ENCODE data around the gene A1BG.
"Not testable (repeated sequence)": the region's sequence is repeated elsewhere in the genome, so short reads cannot be mapped to it uniquely, and the experiment has no call there.

The A1BG gene

DNA sequence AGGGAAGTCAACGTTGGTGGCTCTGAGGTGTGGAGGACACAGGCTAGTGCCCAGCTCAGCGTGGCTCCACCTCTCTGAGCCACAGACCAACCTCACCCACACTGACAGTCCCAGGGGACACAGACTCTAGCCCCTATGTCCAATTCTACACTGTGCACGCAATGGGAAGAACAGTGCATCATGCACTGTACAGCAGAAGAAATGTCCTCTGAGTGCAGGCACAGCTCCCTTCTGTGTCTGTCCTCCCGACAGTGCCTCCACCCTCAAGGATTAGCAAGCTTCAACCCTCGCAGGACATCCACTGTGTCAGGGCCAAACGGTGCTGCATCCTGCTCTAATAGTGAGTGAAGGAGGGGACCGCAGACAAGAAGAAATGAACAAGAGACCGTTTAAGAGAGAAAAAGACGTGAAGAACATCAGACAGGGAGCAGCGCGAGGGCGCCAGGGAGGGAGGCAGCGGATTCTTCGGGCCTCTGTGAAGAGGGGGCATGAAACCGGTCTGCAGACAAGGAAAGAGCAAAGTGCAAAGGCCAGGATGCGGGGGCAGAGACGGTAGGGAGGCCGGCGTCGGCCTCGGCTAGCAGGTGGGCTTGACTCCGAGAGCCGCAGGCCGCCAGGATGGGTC, 26.9 kb upstream of the A1BG start:
- ATAC-seq (ENCODE audit: low read depth) (no peak), DNase-seq (ENCODE audit: low spot score in 2 of 2) (no peak)
- Mint-ChIP-seq H3K4me3 (peak overlapping the region; percentile 87), H3K36me3 (no peaks in the 10 kb centered on the region), H3K27me3 (no peaks in the 10 kb centered on the region), H3K4me1 (peaks cover 21% of the 10 kb centered on the region), H3K9me3 (no peaks in the 10 kb centered on the region), H3K27ac (peak overlapping the region; percentile 92)

GRCh38 chr19:58379246-58379645, 26.0 kb upstream of the A1BG start:
- H3K4me1 Mint-ChIP-seq, result peaks cover 21% of the 10 kb centered on the region
- H3K27ac Mint-ChIP-seq, result peak overlapping the region; percentile 92

GRCh38 chr19:58376724-58377123, 23.4 kb upstream of the A1BG start:
- H3K4me3 Mint-ChIP-seq; H3K36me3 Mint-ChIP-seq; ATAC-seq (ENCODE audit: low read depth); H3K9me3 Mint-ChIP-seq; H3K27me3 Mint-ChIP-seq; H3K27ac Mint-ChIP-seq; DNase-seq (ENCODE audit: low spot score in 2 of 2): not testable (repeated sequence)
- peaks cover 17% of the 10 kb centered on the region for H3K4me1 Mint-ChIP-seq

More at GRCh38 chr19:58379246-58379645, 26.0 kb upstream of the A1BG start:
- ATAC-seq (ENCODE audit: low read depth) (no peak), DNase-seq (ENCODE audit: low spot score in 2 of 2) (no peak)
- Mint-ChIP-seq H3K27me3 (no peaks in the 10 kb centered on the region), H3K4me3 (peak overlapping the region; percentile 87), H3K36me3 (no peaks in the 10 kb centered on the region), H3K9me3 (no peaks in the 10 kb centered on the region)

DNA sequence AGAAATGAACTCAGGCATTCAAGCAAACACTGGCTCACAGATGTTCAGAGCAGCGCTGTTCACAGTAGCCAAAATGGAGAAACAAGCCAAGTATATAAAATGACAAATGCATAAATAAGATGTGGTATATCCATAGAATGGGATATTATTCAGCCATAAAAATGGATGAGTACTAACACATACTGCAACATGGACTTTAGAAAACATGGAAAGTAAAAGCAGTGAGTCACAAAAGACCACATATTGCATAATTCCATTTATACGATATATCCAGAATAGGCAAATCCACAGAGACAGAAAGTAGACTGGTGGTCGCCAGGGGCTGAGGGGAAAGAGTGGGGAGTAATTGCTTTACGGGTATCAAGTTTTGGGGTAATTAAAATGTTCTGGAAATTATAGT, 20.9 kb upstream of the A1BG start:
- no peak overlapping the region for H3K4me3 Mint-ChIP-seq
- H3K4me1 Mint-ChIP-seq, result peaks cover 5% of the 10 kb centered on the region
- no peak for DNase-seq (ENCODE audit: low spot score in 2 of 2)
- no peaks in the 10 kb centered on the region for H3K9me3 Mint-ChIP-seq
- no peak for ATAC-seq (ENCODE audit: low read depth)
- peaks cover 3% of the 10 kb centered on the region for H3K36me3 Mint-ChIP-seq
- H3K27me3 Mint-ChIP-seq, result no peaks in the 10 kb centered on the region
- H3K27ac Mint-ChIP-seq, result no peak overlapping the region

DNA sequence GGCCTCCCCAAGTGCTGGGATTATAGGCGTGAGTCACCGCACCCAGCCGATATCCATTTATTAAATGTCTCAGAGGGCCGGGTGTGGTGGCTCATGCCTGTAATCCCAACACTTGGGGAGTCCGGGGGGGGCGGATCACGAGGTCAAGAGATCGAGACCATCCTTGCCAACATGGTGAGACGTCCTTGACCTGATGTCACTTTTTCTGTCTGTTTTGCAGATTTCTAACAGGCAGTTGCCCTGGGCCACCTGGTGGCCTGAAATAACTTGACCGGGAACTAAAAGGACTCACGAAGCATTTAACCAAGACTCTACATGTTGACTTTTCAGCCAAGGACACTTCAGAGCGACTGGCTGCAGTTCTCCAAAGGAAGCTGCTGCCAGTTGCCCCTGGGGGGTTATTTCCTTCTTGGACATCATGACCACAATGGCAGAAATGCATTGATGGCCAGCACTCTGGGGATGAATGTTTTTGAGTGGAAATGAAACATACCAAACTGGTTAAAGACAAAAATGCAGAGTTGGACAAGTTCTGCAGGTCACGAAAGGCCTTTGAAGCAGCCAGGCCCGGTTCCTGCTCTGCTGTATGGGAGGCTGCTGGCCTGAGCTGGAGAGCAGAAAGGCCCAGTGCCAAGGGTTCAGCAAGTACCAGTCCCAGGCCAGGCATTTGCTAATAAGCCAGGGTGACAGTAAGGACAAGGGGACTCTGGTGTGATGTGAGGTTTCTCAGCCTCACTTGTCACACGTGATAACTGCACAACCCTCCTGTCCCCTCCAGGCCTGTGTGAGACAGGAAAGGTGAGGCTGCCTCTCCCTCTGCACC, 19.2 kb upstream of the A1BG start:
- no peak overlapping the region for H3K4me3 Mint-ChIP-seq
- H3K36me3 Mint-ChIP-seq, result peaks cover 3% of the 10 kb centered on the region
- H3K27ac Mint-ChIP-seq, result no peak overlapping the region
- no peaks in the 10 kb centered on the region for H3K9me3 Mint-ChIP-seq
- no peaks in the 10 kb centered on the region for H3K27me3 Mint-ChIP-seq
- ATAC-seq (ENCODE audit: low read depth) (no peak), DNase-seq (ENCODE audit: low spot score in 2 of 2) (no peak)
- no peaks in the 10 kb centered on the region for H3K4me1 Mint-ChIP-seq

DNA sequence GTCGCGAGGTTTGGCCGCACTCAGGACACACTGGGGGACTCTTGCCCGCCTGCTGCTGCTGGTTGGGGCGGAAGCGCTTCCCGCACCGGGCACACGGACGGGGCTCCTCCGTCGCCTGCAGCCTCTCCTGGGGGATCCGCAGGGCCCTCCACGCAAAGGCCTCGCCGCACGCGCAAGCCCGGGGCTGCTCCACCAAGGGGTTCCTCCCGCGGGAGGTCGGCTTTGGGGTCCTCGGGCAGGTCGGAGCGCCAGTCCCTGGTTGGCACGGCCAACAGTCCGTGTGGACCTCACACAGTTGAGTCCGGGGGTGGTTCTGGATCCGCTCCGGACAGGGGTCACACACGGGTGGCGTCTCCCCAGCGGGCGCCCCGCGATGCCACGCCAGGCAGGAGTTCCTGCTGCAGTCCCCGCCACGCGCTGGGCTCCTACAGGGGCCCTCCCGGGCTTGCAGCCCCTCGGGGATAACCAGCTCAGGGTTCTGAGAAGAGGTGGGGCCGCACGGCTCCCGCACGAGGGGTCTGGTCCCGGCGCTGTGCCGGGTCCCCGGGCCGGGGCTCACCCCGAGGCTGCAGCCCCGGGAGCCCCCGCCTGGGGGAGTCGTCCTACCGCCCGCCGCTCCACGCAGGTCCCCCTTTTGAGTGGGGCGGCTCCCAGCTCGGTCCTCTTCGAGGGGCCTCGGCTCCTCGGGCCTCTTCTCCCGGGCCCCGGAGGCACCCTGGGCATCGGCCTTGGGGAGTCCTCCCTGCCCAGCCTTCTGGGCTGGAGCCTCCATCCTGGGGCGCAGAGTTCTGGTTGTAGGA, 15.5 kb upstream of the A1BG start:
- DNase-seq (ENCODE audit: low spot score in 2 of 2) (no peak), ATAC-seq (ENCODE audit: low read depth) (no peak)
- no peak overlapping the region for H3K4me3 Mint-ChIP-seq
- no peaks in the 10 kb centered on the region for H3K27me3 Mint-ChIP-seq
- peaks cover 4% of the 10 kb centered on the region for H3K4me1 Mint-ChIP-seq
- peaks cover 3% of the 10 kb centered on the region for H3K36me3 Mint-ChIP-seq
- H3K27ac Mint-ChIP-seq, result no peak overlapping the region
- H3K9me3 Mint-ChIP-seq, result no peaks in the 10 kb centered on the region

DNA sequence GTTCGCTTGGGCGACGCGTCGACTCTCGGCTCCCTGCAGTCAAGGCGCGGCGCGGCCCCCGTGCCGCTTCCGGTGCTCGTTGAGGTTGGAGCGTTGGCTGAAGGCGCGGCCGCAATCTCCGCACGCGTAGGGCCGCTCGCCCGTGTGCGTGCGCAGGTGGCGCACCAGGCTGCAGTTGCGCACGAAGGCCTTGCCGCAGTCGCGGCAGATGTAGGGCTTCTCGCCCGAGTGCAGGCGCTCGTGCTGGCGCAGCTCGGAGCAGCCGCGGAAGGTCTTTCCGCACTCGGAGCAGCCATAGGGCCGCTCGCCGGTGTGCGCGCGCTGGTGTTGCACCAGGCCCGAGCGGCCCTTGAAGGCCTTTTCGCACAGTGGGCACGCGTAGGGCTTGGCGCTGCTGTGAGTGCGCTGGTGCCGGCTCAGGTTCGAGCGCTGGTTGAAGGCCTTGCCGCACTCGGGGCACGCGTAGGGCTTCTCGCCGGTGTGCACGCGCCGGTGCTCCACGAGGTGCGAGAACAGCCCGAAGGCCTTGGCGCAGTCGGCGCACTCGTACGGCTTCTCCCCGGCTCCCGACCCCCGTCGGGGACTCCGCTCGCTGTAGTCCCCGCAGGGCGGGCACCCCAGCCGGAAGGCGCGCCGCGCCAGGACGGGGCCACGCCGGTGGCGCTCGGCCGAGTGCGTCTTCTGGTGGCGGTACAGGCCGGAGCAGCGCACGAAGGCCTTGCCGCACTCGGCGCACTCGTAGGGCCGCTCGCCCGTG, 14.6 kb upstream of the A1BG start:
- Mint-ChIP-seq H3K27me3 (no peaks in the 10 kb centered on the region), H3K27ac (no peak overlapping the region), H3K9me3 (no peaks in the 10 kb centered on the region), H3K4me3 (no peak overlapping the region), H3K4me1 (peaks cover 4% of the 10 kb centered on the region), H3K36me3 (peaks cover 3% of the 10 kb centered on the region)
- no peak for DNase-seq (ENCODE audit: low spot score in 2 of 2)
- no peak for ATAC-seq (ENCODE audit: low read depth)

GRCh38 chr19:58366585-58367430, 13.5 kb upstream of the A1BG start:
- DNase-seq (ENCODE audit: low spot score in 2 of 2) (no peak), ATAC-seq (ENCODE audit: low read depth) (no peak)
- H3K27ac Mint-ChIP-seq, result no peak overlapping the region
- H3K27me3 Mint-ChIP-seq, result no peaks in the 10 kb centered on the region
- H3K4me3 Mint-ChIP-seq, result no peak overlapping the region
- no peaks in the 10 kb centered on the region for H3K9me3 Mint-ChIP-seq
- peaks cover 9% of the 10 kb centered on the region for H3K4me1 Mint-ChIP-seq
- H3K36me3 Mint-ChIP-seq, result peaks cover 3% of the 10 kb centered on the region

- ATAC-seq (ENCODE audit: low read depth) (peak; percentile 8), DNase-seq (ENCODE audit: low spot score in 2 of 2) (peak in 1 of 2 donors; percentile 29)
- Mint-ChIP-seq H3K36me3 (no peaks in the 10 kb centered on the region), H3K27ac (peak overlapping the region; percentile 60), H3K27me3 (no peaks in the 10 kb centered on the region), H3K4me3 (peak overlapping the region; percentile 59), H3K4me1 (peaks cover 10% of the 10 kb centered on the region), H3K9me3 (no peaks in the 10 kb centered on the region)
Observed at GRCh38 chr19:58364146-58364545, 10.9 kb upstream of the A1BG start.

DNA sequence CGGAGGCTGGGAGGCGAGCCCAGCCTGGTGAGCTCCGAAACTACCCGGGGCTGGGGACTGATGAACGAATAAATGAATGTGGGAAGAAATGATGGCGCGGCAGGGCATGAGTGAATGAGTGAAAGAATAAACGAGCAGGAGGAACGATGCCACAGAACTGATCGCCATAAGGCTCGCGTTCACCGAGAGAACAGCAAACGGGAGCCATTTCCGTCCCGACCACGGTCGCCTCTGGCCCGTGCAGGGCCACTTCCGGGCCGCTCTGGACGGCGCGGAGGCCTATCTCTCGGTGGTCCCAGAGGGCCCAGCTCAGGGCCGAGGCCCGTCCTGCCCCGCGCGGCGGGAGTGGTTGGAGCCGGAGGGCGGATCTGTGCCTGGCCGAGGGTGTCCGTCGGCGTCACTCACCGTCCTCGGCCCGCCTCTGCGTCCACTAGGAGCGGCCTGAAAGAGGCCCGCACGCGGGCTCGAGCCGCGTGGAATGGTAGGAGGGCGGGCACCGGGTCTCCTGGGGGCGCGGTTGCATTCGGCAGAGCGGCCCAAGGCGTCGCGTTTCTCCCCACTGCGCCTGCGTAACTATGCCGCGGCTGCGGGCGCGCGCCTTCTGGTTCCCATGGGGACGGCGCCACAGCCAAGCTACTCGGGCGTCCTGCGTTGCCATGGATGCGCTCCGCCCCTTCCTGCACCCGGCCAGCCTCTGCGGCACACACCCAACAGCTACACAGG, 9.1 kb upstream of the A1BG start, which contains the start of gene ZNF497:
Gene ZNF497, minus strand, starts transcription at position 480 of the 723 bp plus-strand sequence. CDS start 5,116 bp downstream, outside the sequence.
- DNase-seq (ENCODE audit: low spot score in 2 of 2), result peak; percentile 97
- H3K4me3 Mint-ChIP-seq, result peak within 1 kb of the TSS; percentile 91
- H3K36me3 Mint-ChIP-seq, result no peaks in the 10 kb centered on the region
- ATAC-seq (ENCODE audit: low read depth), result peak; percentile 85
- peaks cover 12% of the 10 kb centered on the region for H3K4me1 Mint-ChIP-seq
- peak within 1 kb of the TSS; percentile 91 for H3K27ac Mint-ChIP-seq
- H3K27me3 Mint-ChIP-seq, result no peaks in the 10 kb centered on the region
- H3K9me3 Mint-ChIP-seq, result no peaks in the 10 kb centered on the region

GRCh38 chr19:58361900-58362271, 8.6 kb upstream of the A1BG start:
- Mint-ChIP-seq H3K27ac (peak overlapping the region; percentile 91), H3K27me3 (no peaks in the 10 kb centered on the region), H3K36me3 (no peaks in the 10 kb centered on the region), H3K4me3 (peak overlapping the region; percentile 91), H3K9me3 (no peaks in the 10 kb centered on the region), H3K4me1 (peaks cover 12% of the 10 kb centered on the region)
- no peak for ATAC-seq (ENCODE audit: low read depth)
- DNase-seq (ENCODE audit: low spot score in 2 of 2), result no peak

- H3K4me3 Mint-ChIP-seq, result peak overlapping the region; percentile 52
- H3K27me3 Mint-ChIP-seq, result no peaks in the 10 kb centered on the region
- H3K9me3 Mint-ChIP-seq, result no peaks in the 10 kb centered on the region
Observed at GRCh38 chr19:58357481-58358145, 4.3 kb upstream of the A1BG start.

More at GRCh38 chr19:58357481-58358145, 4.3 kb upstream of the A1BG start:
- Mint-ChIP-seq H3K4me1 (peaks cover 5% of the 10 kb centered on the region), H3K36me3 (no peaks in the 10 kb centered on the region), H3K27ac (no peak overlapping the region)
- ATAC-seq (ENCODE audit: low read depth) (no peak), DNase-seq (ENCODE audit: low spot score in 2 of 2) (no peak)
